Measurements from ENCODE around the gene CPSF3. TPM values are rescaled to one million over a fixed set of nuclear protein-coding genes. Genes with fewer than 3 reads are reported as not detected.

CPSF3 gene
- total and polyA plus RNA-seq, 2 of the 13 experiments (the other 11 are each of a cell fraction or from before 2014, with no cell fraction given): 19.8 to 93.0 TPM

DNA sequence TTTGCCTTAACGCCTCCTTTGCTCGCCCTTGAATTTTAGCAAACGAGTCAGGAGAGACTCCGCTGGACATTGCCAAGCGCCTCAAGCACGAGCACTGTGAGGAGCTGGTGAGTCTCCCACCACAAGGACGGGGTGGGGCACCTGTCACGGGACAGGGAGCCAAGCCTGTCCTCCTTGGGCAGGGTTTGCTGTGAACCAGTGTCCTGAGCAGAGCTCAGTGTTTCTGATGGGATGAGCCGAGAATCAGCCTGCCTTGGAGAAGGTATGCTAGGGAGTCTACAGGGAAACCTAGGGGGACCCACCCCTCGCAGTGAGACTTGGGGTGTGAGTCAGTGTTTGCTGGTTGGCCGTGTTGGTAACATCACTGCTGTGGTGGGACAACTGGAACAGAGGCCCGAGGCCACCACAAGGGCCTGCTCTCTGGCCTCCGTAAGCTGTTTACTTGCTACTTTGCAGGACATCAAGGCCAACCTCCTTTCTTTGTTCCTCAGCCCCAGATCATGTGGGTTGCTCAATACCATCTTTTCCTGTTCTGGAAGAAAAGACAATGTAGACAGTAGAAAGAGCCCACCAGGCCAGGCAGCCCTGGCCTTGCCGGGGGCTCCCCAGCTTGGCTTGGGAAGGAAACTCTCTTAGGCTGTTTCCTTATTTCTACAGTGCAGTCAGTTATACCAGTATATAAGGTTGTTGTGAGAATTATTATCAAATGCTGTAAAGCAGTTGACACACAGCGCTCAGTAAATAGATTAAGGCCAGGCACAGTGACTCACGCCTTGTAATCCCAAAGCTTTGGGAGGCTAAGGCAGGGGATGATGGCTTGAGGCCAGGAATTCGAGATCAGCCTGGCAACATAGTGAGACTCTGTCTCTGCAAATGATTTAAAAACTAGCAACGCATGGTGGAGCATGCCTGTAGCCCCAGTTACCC is 42.5 kb upstream of the CPSF3 start (continued):
- no peak for TF ChIP-seq ZSCAN12 (CRISPR knock-in tag; IDR thresholded peaks at IDR 0.05)
- TF ChIP-seq TAF1 (CRISPR knock-in tag; IDR thresholded peaks at IDR 0.05): no peak
- no peak for TF ChIP-seq CENPX (CRISPR knock-in tag; IDR thresholded peaks at IDR 0.05)
- TF ChIP-seq PHF20 (CRISPR knock-in tag; IDR thresholded peaks at IDR 0.05): no peak
- no peak for TF ChIP-seq PCBP1 (IDR thresholded peaks at IDR 0.05; ENCODE audit: borderline replicate concordance, low read depth, low read length)
- TF ChIP-seq, protein P1, sequence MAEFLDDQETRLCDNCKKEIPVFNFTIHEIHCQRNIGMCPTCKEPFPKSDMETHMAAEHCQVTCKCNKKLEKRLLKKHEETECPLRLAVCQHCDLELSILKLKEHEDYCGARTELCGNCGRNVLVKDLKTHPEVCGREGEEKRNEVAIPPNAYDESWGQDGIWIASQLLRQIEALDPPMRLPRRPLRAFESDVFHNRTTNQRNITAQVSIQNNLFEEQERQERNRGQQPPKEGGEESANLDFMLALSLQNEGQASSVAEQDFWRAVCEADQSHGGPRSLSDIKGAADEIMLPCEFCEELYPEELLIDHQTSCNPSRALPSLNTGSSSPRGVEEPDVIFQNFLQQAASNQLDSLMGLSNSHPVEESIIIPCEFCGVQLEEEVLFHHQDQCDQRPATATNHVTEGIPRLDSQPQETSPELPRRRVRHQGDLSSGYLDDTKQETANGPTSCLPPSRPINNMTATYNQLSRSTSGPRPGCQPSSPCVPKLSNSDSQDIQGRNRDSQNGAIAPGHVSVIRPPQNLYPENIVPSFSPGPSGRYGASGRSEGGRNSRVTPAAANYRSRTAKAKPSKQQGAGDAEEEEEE (CRISPR knock-in tag; IDR thresholded peaks at IDR 0.05; ENCODE audit: borderline replicate concordance): no peak
- no peak for TF ChIP-seq ZNF547 (CRISPR knock-in tag; IDR thresholded peaks at IDR 0.05)
- no peak for TF ChIP-seq ZNF709 (CRISPR knock-in tag; IDR thresholded peaks at IDR 0.05)
- no peak for TF ChIP-seq ATF2 (CRISPR knock-in tag; IDR thresholded peaks at IDR 0.05)
- peak; percentile 76; the same call in 1 of the 2 replicates for TF ChIP-seq SMAD3 (CRISPR knock-in tag; IDR thresholded peaks at IDR 0.05)
- no peak; the same call in 1 of the 2 replicates for TF ChIP-seq ETV6 (CRISPR knock-in tag; conservative IDR thresholded peaks at IDR 0.05)
- no peak for TF ChIP-seq SMAD9 (CRISPR knock-in tag; IDR thresholded peaks at IDR 0.05)
- TF ChIP-seq CHD2 (IDR thresholded peaks at IDR 0.05; ENCODE audit: low read depth, low read length): no peak
- no peak for TF ChIP-seq ZNF841 (CRISPR knock-in tag; IDR thresholded peaks at IDR 0.05; ENCODE audit: borderline replicate concordance)
- no peak for TF ChIP-seq TBL1XR1 (IDR thresholded peaks at IDR 0.05; ENCODE audit: borderline replicate concordance, low read length, partially characterized antibody)
- no peak for TF ChIP-seq MLLT10 (CRISPR knock-in tag; IDR thresholded peaks at IDR 0.05)
- TF ChIP-seq HNF4A (CRISPR knock-in tag; IDR thresholded peaks at IDR 0.05): peak; percentile 43
- no peak for TF ChIP-seq PRDM15 (CRISPR knock-in tag; IDR thresholded peaks at IDR 0.05)
- no peak for TF ChIP-seq ZNF678 (CRISPR knock-in tag; IDR thresholded peaks at IDR 0.05)
- peak; percentile 59; the same call in 1 of the 2 replicates for TF ChIP-seq SAP130 (CRISPR knock-in tag; IDR thresholded peaks at IDR 0.05; ENCODE audit: low read depth)
- no peak for TF ChIP-seq ZNF383 (CRISPR knock-in tag; IDR thresholded peaks at IDR 0.05; ENCODE audit: borderline replicate concordance)
- no peak for TF ChIP-seq THYN1 (CRISPR knock-in tag; IDR thresholded peaks at IDR 0.05; ENCODE audit: borderline replicate concordance, low read depth)
- no peak for TF ChIP-seq SIN3B (IDR thresholded peaks at IDR 0.05; ENCODE audit: low read length)
- no peak for TF ChIP-seq POLR2A (IDR thresholded peaks at IDR 0.05; ENCODE audit: insufficient read depth in 1 of 2, low read depth in 2 of 2, low read length in 2 of 2)
- TF ChIP-seq ZNF24 (IDR thresholded peaks at IDR 0.05): no peak; the same call in 1 of the 2 replicates
- TF ChIP-seq DMAP1 (CRISPR knock-in tag; IDR thresholded peaks at IDR 0.05): no peak
